GM12874 (cell line): ENCODE data around the gene NPAS3.

Source experiments
- TF ChIP-seq, protein P1 (sequence below): IDR thresholded peaks from 2 replicates; pipeline ENCODE4 v1.5.1; 2011; ENCODE audit warnings: low read depth, mild to moderate bottlenecking, control low read depth, low read length, moderate library complexity; ENCODE audit not compliant: insufficient read depth

NPAS3 gene

GRCh38 chr14:33736299-33736825 lies 797.7 kb downstream of the NPAS3 start:
- TF ChIP-seq, protein P1, sequence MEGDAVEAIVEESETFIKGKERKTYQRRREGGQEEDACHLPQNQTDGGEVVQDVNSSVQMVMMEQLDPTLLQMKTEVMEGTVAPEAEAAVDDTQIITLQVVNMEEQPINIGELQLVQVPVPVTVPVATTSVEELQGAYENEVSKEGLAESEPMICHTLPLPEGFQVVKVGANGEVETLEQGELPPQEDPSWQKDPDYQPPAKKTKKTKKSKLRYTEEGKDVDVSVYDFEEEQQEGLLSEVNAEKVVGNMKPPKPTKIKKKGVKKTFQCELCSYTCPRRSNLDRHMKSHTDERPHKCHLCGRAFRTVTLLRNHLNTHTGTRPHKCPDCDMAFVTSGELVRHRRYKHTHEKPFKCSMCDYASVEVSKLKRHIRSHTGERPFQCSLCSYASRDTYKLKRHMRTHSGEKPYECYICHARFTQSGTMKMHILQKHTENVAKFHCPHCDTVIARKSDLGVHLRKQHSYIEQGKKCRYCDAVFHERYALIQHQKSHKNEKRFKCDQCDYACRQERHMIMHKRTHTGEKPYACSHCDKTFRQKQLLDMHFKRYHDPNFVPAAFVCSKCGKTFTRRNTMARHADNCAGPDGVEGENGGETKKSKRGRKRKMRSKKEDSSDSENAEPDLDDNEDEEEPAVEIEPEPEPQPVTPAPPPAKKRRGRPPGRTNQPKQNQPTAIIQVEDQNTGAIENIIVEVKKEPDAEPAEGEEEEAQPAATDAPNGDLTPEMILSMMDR: no peak

GRCh38 chr14:33736979-33737378 lies 798.3 kb downstream of the NPAS3 start:
- TF ChIP-seq, protein P1: no peak

DNA sequence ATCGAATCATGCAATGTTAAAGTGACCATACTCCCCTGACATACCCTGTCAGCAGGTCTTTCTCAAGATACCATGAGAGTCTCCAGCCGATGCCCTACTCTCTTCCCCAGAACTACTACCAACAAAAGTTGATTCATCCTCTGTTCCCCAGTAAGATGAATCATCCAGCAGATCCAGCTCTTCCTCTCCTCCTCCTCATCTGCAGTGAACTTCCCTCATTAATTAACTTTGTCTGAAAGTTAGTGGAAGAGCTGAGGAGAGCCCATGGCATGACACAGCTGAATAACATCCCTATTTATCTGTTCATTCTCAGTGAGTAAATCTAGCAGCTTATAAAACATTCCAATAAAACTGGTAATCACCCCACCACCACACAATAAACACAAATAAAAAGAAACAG lies 798.8 kb downstream of the NPAS3 start:
- TF ChIP-seq, protein P1: no peak

GRCh38 chr14:33738029-33738428 lies 799.4 kb downstream of the NPAS3 start:
- TF ChIP-seq, protein P1: no peak

DNA sequence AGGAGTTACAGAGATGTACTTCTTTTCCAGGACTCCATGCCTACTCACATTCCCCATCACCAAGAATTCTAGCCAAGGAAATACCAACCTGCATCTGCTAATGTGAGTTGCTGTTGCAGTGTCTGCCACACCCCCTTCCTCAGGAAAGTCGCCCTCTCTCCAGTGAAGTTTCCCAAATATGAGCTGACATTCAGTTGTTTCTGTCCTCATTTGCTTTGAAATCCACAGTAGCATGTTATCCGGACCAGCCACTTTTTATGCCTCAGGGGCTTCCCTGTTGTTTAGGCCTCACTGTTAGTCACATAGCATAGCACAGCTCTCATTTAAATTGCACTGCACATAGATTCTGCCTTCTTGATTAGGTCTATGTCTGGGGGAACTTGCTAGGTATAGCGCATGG lies 799.8 kb downstream of the NPAS3 start:
- TF ChIP-seq, protein P1: no peak

DNA sequence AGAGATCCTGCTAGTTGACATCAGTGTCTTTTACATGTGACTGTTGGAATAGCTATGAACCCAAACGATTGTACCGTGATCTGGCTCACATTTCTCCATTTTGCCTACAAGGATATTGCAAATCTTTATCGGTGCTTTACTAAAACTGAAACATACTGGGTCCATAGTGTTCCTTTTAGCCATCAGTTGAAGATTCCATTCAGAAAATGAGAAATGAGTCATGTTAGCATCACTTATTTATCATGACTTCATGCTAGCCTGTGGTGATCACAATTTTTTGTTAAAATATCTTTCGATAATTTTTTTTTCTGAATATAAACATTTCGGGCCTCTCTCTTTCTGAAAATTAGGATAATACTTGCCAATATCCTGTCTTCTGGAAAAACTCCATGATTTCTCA lies 801.9 kb downstream of the NPAS3 start:
- TF ChIP-seq, protein P1: no peak

DNA sequence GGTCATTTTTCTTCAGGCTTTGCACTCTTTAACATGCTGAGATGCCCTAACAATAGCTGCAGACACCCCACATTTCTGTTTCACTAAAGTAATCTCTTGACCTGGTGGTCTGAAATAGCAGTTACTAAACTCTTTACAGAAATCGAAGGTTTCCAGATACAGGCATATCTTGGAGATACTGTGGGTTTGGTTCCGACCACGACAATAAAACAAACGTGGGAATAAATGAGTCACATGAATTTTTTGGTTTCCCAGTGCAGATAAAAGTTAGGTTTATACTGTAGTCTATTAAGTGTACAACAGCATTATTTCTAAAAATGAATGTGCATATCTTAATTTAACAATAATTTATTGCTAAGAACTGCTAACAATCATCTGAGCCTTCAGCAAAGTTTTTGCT lies 803.5 kb downstream of the NPAS3 start:
- TF ChIP-seq, protein P1: no peak

DNA sequence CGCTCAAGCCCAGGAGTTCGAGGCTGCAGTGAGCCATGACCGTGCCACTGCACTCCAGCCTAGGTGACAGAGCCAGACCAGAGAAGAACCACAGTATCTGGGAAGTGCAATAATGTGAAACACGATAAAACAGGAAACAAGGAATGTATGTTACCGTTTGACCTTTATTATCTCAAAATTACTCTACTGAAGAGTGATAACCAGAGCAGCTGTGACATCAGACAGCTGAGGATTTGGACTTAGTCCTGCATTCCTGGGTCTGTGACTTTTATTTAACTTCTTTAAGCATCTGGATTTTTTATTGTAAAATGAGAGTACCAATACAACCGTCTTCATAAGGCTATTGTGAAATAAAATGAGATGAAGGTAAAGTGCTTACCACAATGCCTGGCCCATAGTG lies 806.5 kb downstream of the NPAS3 start:
- TF ChIP-seq, protein P1: no peak
